ENCODE measurements around the gene TWSG1. TPM values are rescaled to one million over a fixed set of nuclear protein-coding genes. Genes with fewer than 3 reads are reported as not detected.

TWSG1 gene
- total RNA-seq, 4 donors from 2014 or later: 112 to 173 (median 118) TPM

DNA sequence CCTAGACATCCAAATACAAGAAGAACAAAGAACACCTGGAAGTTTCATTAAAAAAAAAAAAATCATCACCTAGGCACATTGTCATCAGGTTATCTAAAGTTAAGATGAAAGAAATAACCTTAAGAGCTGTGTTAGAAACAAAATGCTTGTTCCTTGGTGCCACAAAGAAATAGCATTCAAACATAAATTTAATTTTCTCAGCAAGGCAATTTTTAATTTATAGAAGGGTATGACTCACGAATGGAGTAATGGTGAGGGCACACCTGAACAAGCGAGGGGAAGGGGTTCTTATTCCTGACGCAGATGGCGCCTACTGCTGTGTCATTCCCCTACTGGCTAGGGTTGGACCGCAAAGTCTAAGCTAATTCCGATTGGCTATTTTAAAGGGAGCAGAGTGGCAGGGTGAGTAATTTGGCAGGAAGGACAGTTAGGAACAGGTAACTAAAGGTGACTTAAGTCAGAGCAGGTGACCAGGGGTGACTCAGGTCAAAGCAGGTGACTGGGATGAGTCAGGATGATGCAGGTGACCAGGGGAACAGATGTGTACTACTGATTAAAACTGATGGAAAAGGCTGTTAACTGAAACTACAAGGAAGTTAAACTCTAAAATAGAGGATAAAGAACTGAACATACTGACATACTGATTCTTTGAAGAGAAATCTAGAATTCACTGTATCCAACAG lies 30.0 kb upstream of the TWSG1 start:
- no peak for ATAC-seq
- Histone ChIP-seq H3K9me3 (peaks cover 0 to 17% (median 0%) of the 10 kb centered on the region in 3 donors), H3K4me1 (no peaks in the 10 kb centered on the region), H3K4me3 (no peak overlapping the region), H3K27me3 (no peaks in the 10 kb centered on the region), H3K36me3 (no peaks in the 10 kb centered on the region), H3K27ac (no peak overlapping the region)
- TF ChIP-seq POLR2A (IDR thresholded peaks at IDR 0.05): no peak
- TF ChIP-seq EP300 (IDR thresholded peaks at IDR 0.05): no peak
- no peak for TF ChIP-seq POLR2AphosphoS5 (IDR thresholded peaks at IDR 0.05)
- TF ChIP-seq, protein P1, sequence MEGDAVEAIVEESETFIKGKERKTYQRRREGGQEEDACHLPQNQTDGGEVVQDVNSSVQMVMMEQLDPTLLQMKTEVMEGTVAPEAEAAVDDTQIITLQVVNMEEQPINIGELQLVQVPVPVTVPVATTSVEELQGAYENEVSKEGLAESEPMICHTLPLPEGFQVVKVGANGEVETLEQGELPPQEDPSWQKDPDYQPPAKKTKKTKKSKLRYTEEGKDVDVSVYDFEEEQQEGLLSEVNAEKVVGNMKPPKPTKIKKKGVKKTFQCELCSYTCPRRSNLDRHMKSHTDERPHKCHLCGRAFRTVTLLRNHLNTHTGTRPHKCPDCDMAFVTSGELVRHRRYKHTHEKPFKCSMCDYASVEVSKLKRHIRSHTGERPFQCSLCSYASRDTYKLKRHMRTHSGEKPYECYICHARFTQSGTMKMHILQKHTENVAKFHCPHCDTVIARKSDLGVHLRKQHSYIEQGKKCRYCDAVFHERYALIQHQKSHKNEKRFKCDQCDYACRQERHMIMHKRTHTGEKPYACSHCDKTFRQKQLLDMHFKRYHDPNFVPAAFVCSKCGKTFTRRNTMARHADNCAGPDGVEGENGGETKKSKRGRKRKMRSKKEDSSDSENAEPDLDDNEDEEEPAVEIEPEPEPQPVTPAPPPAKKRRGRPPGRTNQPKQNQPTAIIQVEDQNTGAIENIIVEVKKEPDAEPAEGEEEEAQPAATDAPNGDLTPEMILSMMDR (IDR thresholded peaks at IDR 0.05): no peak
- 90 to 94% methylated on average over 6 of the region's 6 CpGs for WGBS, 2 donors (ENCODE audit: low coverage in 1 of 2)

DNA sequence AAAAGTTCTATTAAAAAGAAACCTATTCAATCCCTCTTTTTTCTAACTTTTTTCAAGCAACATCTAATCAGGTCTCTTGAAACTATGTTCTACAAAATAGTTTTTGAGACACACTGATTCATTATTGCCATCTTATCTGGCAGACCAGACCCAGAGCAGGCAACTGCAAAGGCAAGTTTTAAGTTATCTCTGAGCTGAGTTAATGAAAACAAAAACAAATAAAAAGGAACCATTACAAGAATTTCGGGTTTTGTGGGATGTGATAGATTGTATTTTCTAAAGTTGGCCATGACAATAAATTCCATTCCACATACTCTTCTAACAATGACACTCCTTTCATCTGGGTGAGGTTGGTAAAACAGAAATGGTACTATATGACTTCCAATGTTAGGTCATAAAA lies 15.2 kb upstream of the TWSG1 start:
- WGBS, 2 donors (ENCODE audit: low coverage in 1 of 2): 48 to 57% methylated on average over 1 of the region's 1 CpG
- no peak overlapping the region for H3K27ac ChIP-seq
- TF ChIP-seq POLR2AphosphoS5 (IDR thresholded peaks at IDR 0.05): no peak
- no peak for TF ChIP-seq POLR2A (IDR thresholded peaks at IDR 0.05)
- no peak for TF ChIP-seq EP300 (IDR thresholded peaks at IDR 0.05)
- TF ChIP-seq, protein P1 (IDR thresholded peaks at IDR 0.05): no peak

DNA sequence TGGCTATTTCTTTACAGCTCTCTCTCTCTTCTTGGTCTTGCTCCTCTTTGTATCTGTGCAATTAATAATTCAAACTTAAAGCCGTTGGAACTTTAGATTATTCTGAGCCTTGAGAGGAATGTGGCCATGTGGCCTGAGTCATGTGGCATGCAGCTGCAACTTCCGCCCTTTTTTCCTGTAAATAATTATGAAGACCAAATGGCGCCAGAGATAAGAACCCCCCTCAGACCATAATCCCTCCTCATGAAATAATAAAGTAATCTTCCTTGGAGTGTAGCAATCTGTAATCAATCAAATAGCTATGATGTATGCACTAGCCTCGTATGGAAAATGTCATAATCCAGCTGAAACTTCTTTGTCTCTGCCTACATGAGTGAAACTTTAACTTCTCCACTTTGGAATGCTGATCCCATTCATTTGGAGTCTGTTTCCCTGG lies 13.5 kb upstream of the TWSG1 start:
- no peak for ATAC-seq
- Histone ChIP-seq H3K9me3 (no peaks in the 10 kb centered on the region), H3K27ac (no peak overlapping the region), H3K4me1 (no peaks in the 10 kb centered on the region), H3K4me3 (no peak overlapping the region), H3K36me3 (no peaks in the 10 kb centered on the region), H3K27me3 (no peaks in the 10 kb centered on the region)
- WGBS, 2 donors (ENCODE audit: low coverage in 1 of 2): 20 to 33% methylated on average over 1 to 4 of the region's 4 CpGs
- TF ChIP-seq POLR2A (IDR thresholded peaks at IDR 0.05): no peak
- TF ChIP-seq POLR2AphosphoS5 (IDR thresholded peaks at IDR 0.05): no peak

More for the DNA sequence above, 15.2 kb upstream of the TWSG1 start:
- no peaks in the 10 kb centered on the region for H3K9me3 ChIP-seq
- H3K4me1 ChIP-seq: no peaks in the 10 kb centered on the region
- ATAC-seq: no peak
- no peaks in the 10 kb centered on the region for H3K36me3 ChIP-seq
- no peak overlapping the region for H3K4me3 ChIP-seq
- H3K27me3 ChIP-seq: no peaks in the 10 kb centered on the region

DNA sequence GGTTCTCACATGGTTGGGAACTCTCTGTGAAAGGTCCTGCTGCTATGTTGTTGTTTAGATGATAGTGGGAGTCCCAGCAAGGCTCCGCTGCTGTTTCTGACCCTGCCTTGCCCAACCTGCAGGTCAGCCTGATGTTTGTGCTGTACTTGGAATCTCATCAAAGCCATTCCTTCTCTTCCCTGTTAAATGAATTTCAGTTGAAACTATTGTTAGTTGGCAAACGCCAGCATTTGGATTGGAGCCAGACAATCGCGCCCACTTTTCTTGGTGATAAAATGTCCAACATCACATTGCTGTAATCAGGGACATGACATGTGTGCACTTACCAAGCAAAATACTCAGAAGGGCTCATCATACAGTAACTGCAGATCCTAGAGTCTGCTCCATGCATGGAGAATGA lies 12.8 kb upstream of the TWSG1 start:
- TF ChIP-seq POLR2AphosphoS5 (IDR thresholded peaks at IDR 0.05): no peak
- TF ChIP-seq, protein P1 (IDR thresholded peaks at IDR 0.05): no peak
- no peak for TF ChIP-seq POLR2A (IDR thresholded peaks at IDR 0.05)
- TF ChIP-seq EP300 (IDR thresholded peaks at IDR 0.05): no peak
- no peak overlapping the region for H3K4me3 ChIP-seq
- H3K27ac ChIP-seq: no peak overlapping the region
- no peaks in the 10 kb centered on the region for H3K9me3 ChIP-seq
- 0 to 57% methylated on average over 1 of the region's 4 CpGs for WGBS, 2 donors (ENCODE audit: low coverage in 1 of 2)
- H3K36me3 ChIP-seq: no peaks in the 10 kb centered on the region
- no peaks in the 10 kb centered on the region for H3K27me3 ChIP-seq
- H3K4me1 ChIP-seq: no peaks in the 10 kb centered on the region
- ATAC-seq: no peak

DNA sequence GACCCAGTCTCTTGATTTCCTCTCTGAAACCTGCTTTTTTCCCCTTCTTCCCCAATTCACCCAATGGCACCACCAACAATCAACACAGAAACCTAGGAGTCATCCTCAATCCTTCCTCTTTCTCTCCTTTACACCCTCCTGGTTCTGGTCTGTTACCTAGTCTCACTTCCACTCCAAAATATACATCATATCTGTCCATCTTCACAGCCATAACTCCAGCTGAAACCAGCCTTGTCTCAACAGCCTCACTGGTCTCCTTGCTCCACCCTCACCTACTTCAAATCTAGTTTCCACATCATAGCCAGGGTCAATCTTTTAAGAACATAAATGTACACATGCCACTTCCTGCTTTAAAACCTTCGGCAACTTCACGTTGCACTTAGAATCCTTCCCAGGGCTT lies 11.8 kb upstream of the TWSG1 start:
- Histone ChIP-seq H3K27me3 (no peaks in the 10 kb centered on the region), H3K4me3 (no peak overlapping the region), H3K36me3 (no peaks in the 10 kb centered on the region), H3K4me1 (no peaks in the 10 kb centered on the region), H3K27ac (no peak overlapping the region), H3K9me3 (no peaks in the 10 kb centered on the region)
- 81 to 93% methylated on average over 2 of the region's 2 CpGs for WGBS, 2 donors (ENCODE audit: low coverage in 1 of 2)
- TF ChIP-seq, protein P1 (IDR thresholded peaks at IDR 0.05): no peak
- TF ChIP-seq POLR2AphosphoS5 (IDR thresholded peaks at IDR 0.05) (no peak), EP300 (IDR thresholded peaks at IDR 0.05) (no peak), POLR2A (IDR thresholded peaks at IDR 0.05) (no peak)
- ATAC-seq: no peak

All from gastroesophageal sphincter (tissue), 4 donors.